ENCODE results near the gene EVL. TPM values are rescaled to one million over a fixed set of nuclear protein-coding genes. Genes with fewer than 3 reads are reported as not detected.
A peak's percentile ranks its signal among the peaks of the same experiment; 100 is the strongest.
"Not testable (repeated sequence)": the region's sequence is repeated elsewhere in the genome, so short reads cannot be mapped to it uniquely, and the experiment has no call there.

The EVL gene
- total RNA-seq, 2 donors from 2014 or later = 109 to 232 TPM

- Mint-ChIP-seq H3K4me1 (ENCODE audit: low read depth in 2 of 2) (peaks cover 76 to 87% of the 10 kb centered on the region in 2 donors), H3K27ac (peak overlapping the region; percentile 93 to 99), H3K4me3 (peak overlapping the region; percentile 97)
- not testable (repeated sequence) for DNase-seq (ENCODE audit: low spot score); H3K36me3 Mint-ChIP-seq; ATAC-seq; H3K27me3 Mint-ChIP-seq; H3K9me3 Mint-ChIP-seq
These were observed 708 bp upstream of the EVL start for GRCh38 chr14:100064335-100065092.

DNA sequence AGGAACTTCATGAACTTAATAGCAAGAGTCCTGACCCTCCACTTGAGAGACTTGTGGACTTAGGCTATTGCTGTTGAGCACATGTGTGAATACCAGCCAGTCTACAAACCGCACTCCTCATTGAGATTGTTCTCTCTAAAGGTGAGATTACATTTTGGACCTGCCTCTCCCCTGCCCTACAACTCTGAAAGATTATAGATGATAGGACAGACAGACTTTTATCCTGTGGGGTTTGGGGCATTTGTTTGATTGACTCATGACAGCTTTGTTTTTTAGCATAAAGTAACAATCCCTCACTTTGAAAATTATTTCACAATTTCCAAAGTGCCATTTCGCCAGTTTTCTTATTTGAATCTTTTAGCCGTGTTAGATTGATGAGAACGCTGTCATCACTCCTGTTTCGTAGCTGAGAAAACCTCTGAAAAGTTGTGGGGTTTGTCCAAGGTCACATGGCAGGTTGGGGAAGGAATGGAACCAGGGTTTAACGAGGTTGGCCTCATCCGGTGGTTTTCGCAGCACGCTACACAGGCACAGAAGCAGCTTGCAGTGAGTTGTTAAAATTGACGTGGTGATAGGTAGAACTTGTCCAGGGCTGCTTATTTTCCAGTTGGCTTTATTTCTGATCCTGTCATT lies 836 bp downstream of the EVL start:
- H3K27me3 Mint-ChIP-seq = no peaks in the 10 kb centered on the region
- ATAC-seq (peak; percentile 69 to 83), DNase-seq (ENCODE audit: low spot score) (peak; percentile 92)
- peaks cover 79 to 88% of the 10 kb centered on the region in 2 donors for H3K4me1 Mint-ChIP-seq (ENCODE audit: low read depth in 2 of 2)
- no peaks in the 10 kb centered on the region for H3K36me3 Mint-ChIP-seq
- H3K4me3 Mint-ChIP-seq = peak overlapping the region; percentile 97
- H3K27ac Mint-ChIP-seq = peak overlapping the region; percentile 93 to 99
- H3K9me3 Mint-ChIP-seq = no peaks in the 10 kb centered on the region

DNA sequence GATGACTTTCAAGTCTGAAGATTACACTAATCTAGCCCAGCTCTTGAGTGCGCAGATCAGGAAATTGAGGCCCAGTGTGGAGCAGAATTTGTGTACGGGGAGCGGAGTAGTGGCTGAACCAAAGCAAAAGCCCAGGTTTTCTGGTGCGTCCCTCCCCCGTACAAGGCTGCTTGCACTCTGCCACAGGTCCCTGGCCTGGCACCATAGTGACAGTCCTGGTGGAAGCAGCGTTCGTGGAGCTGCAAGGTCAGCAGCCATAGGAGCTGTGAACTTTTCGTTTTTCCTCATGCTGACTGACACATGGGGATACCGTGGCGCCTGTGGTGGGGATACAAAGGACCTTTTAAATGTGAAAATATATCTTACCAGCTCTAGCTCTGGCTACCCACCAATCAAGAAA lies 1.7 kb downstream of the EVL start:
- Mint-ChIP-seq H3K9me3 (no peaks in the 10 kb centered on the region), H3K27me3 (no peaks in the 10 kb centered on the region), H3K4me1 (ENCODE audit: low read depth in 2 of 2) (peaks cover 79 to 91% of the 10 kb centered on the region in 2 donors), H3K36me3 (no peaks in the 10 kb centered on the region), H3K4me3 (peak overlapping the region; percentile 97), H3K27ac (peak overlapping the region; percentile 93 to 99)
- no peak for DNase-seq (ENCODE audit: low spot score)
- ATAC-seq = no peak

- Mint-ChIP-seq H3K4me1 (ENCODE audit: low read depth in 2 of 2) (peaks cover 75 to 88% of the 10 kb centered on the region in 2 donors), H3K36me3 (no peaks in the 10 kb centered on the region), H3K27me3 (no peaks in the 10 kb centered on the region), H3K4me3 (peak overlapping the region; percentile 97), H3K9me3 (no peaks in the 10 kb centered on the region), H3K27ac (peak overlapping the region; percentile 93 to 99)
- ATAC-seq (no peak), DNase-seq (ENCODE audit: low spot score) (no peak)
These were observed 2.3 kb downstream of the EVL start for GRCh38 chr14:100067481-100067880.

DNA sequence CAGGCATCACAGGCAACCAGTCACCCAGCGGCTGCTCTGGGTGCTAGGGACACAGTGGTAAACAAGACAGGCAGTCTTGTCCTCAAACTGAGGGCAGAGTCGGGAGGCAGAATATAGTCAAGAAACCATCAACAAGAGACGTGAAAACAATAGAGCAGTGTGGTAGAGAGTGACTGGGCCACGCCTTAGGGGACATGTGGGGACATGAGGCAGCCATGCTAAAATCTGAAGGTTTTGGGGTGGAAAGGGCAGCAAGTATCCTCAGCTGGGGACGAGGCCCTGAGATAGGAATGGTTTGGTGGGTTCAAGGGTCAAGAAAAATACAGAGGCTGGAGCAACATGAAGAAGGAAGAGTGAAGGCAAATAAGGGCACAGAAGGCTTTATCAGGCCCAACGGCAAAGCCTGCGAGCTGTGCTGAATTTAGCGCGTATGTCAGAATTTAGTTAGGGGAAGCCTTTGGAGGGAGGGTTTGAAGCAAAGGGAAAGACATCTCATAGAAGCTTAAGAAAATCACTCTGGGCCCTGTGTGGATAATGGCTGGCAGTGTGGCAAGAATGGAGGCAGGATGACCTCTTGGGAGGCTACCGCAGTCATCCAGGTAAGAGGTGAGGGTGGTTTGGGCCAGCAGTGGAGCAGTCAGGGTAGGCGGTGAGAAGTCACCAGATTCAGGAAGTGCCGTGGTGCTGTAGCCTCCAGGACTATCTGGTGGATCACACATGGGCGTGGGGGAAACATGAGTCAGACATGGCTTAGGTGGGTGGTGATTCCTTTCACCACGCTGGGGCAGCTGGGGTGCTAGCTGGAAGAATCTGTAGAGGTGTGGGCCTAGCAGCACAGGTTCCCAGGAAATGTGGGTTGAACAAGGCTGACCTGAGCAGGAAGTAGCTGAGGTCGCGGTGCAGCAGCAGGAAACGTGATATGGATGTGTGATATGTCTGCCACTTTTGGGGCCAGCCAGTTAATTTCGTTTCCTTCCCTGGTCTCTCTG lies 3.0 kb downstream of the EVL start:
- ATAC-seq (peak; percentile 77), DNase-seq (ENCODE audit: low spot score) (peak; percentile 90)
- Mint-ChIP-seq H3K27ac (peak overlapping the region; percentile 93 to 99), H3K9me3 (no peaks in the 10 kb centered on the region), H3K4me1 (ENCODE audit: low read depth in 2 of 2) (peaks cover 76 to 88% of the 10 kb centered on the region in 2 donors), H3K4me3 (peak overlapping the region; percentile 97), H3K27me3 (no peaks in the 10 kb centered on the region), H3K36me3 (peaks cover 3% of the 10 kb centered on the region)

DNA sequence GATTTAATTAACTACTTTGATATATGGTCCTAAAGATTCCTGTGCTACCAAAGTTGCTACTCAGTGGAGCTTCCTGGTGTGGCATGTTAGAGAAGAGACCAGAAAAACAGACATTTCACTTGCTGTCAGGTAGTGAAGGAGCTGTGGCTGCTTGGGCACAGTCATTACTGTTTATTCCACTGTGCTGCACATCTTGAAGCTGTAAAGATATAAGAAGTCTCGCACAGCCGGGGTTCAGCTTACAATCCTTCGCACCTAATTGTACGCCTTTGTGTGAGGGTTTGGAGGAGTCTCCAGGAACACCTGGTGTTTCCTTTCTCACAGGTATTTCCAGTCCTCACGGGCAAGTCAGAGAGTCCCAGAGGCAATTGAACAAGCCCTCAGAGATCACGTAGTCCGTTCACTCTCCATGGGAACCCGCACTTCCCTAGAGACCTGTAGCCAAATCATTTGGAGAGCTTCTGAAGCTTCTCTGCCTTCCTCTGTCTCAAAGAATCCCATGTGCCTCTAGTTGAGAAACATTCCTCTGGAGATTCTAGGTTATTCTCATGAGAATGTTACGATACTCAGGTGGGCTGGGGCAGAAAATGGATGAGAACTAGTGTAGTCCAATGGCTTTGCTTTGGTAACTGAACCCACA lies 4.1 kb downstream of the EVL start:
- Mint-ChIP-seq H3K27me3 (no peaks in the 10 kb centered on the region), H3K4me1 (ENCODE audit: low read depth in 2 of 2) (peaks cover 76 to 87% of the 10 kb centered on the region in 2 donors), H3K36me3 (peaks cover 5% of the 10 kb centered on the region), H3K27ac (peak overlapping the region; percentile 93 to 99), H3K9me3 (no peaks in the 10 kb centered on the region), H3K4me3 (peak overlapping the region; percentile 97)
- DNase-seq (ENCODE audit: low spot score) (no peak), ATAC-seq (no peak)

GRCh38 chr14:100070310-100070709 lies 5.1 kb downstream of the EVL start:
- ATAC-seq = no peak
- peak overlapping the region; percentile 97 for H3K4me3 Mint-ChIP-seq
- peak overlapping the region; percentile 93 to 99 for H3K27ac Mint-ChIP-seq
- DNase-seq (ENCODE audit: low spot score) = no peak
- peaks cover 81 to 91% of the 10 kb centered on the region in 2 donors for H3K4me1 Mint-ChIP-seq (ENCODE audit: low read depth in 2 of 2)
- H3K27me3 Mint-ChIP-seq = no peaks in the 10 kb centered on the region
- H3K9me3 Mint-ChIP-seq = no peaks in the 10 kb centered on the region
- peaks cover 5% of the 10 kb centered on the region for H3K36me3 Mint-ChIP-seq

DNA sequence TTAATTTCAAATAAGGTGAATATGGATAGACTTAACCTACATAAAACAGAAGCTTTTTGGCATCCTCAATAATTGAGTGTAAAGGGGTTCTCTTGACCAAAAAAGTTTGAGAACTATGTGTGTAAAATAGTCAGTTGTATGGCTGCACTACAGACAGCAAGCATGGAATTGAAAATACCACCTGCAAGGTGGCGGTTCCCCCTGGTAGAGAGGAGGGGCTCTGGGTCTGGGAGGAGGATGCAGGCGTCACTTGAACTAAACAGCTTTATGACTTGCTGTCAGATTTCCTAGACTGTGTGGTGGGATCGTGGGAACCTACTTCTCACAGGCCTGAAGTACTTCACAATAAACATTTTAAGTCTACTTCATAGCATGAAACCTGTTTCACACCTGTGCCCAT lies 6.3 kb downstream of the EVL start:
- Mint-ChIP-seq H3K36me3 (peaks cover 5% of the 10 kb centered on the region), H3K4me3 (peak overlapping the region; percentile 97), H3K4me1 (ENCODE audit: low read depth in 2 of 2) (peaks cover 82 to 92% of the 10 kb centered on the region in 2 donors), H3K9me3 (no peaks in the 10 kb centered on the region), H3K27ac (peak overlapping the region; percentile 93 to 99), H3K27me3 (no peaks in the 10 kb centered on the region)
- DNase-seq (ENCODE audit: low spot score) (no peak), ATAC-seq (no peak)

DNA sequence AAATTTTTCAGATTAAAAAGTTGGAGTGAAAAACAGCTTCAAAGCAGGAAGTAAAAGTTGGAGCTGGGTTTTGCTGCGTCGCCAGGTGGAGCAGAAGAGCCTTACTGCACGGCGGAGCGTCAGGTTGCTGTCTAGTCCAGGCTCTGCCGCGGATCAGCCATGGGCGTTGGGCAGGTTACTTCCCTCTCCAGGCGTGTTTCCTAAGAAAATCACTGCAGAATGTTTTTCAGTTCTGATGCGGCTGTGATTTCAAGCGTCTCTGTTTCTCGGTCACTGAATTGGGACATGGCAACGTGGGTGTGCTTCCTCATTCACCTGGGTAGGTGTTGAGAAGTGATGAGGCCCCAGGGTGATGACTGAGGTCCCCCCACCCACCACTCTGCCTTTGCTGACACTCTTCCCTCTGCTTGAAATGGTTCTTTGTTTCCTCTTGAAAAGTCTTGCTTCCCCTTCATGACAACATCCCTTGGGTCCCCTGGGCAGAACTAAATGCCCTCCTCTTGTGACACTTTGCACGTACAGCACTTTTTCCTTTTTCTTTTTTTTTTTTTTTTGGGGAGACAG lies 7.6 kb downstream of the EVL start:
- no peaks in the 10 kb centered on the region for H3K9me3 Mint-ChIP-seq
- no peaks in the 10 kb centered on the region for H3K27me3 Mint-ChIP-seq
- DNase-seq (ENCODE audit: low spot score) = no peak
- peak overlapping the region; percentile 93 to 99 for H3K27ac Mint-ChIP-seq
- peaks cover 5% of the 10 kb centered on the region for H3K36me3 Mint-ChIP-seq
- H3K4me3 Mint-ChIP-seq = peak overlapping the region; percentile 92
- H3K4me1 Mint-ChIP-seq (ENCODE audit: low read depth in 2 of 2) = peaks cover 82 to 92% of the 10 kb centered on the region in 2 donors
- ATAC-seq = no peak

DNA sequence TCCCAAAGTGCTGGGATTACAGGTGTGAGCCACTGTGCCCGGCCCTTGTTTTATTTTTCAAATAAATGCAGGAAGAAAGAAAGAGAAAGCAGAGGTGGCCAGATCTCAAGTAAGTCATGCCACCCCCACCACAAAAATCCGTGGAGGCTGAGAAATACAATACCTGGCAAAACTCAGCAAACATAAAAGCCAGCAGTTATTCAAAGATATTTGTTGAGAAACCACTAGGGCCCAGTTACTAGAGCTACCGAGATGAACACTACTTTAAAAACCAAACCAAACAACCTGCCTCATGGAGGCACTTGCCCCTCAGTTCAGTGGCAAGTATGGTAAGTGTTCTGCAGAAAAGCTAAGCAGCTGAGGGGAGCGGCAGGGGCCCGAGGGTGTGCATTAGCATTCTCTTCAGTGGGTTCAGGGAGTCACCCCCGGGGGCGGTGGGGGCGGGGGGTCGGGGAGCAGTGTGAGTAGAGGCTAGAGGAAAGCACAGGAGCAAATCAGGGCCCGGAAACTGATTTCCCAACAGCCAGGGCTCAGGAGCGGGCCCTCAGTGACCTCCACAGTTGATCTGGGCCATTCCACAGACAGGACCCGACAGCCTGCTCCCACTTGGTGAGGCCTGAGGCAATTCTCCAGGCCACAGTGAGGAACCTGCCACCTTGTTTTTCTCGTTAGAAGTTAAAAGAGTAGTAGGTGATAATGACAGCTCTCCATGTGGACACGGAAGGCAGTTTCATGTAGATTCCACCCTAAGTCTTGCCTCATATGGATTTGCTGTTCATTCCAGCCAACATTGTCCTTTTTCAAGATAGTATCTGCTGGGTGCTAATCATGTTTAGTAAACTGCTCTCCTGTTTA lies 8.6 kb downstream of the EVL start:
- Mint-ChIP-seq H3K4me1 (ENCODE audit: low read depth in 2 of 2) (peaks cover 82 to 92% of the 10 kb centered on the region in 2 donors), H3K27ac (peak overlapping the region; percentile 93 to 99), H3K27me3 (no peaks in the 10 kb centered on the region), H3K36me3 (peaks cover 5% of the 10 kb centered on the region), H3K4me3 (peak overlapping the region; percentile 92), H3K9me3 (no peaks in the 10 kb centered on the region)
- DNase-seq (ENCODE audit: low spot score) (no peak), ATAC-seq (no peak)

DNA sequence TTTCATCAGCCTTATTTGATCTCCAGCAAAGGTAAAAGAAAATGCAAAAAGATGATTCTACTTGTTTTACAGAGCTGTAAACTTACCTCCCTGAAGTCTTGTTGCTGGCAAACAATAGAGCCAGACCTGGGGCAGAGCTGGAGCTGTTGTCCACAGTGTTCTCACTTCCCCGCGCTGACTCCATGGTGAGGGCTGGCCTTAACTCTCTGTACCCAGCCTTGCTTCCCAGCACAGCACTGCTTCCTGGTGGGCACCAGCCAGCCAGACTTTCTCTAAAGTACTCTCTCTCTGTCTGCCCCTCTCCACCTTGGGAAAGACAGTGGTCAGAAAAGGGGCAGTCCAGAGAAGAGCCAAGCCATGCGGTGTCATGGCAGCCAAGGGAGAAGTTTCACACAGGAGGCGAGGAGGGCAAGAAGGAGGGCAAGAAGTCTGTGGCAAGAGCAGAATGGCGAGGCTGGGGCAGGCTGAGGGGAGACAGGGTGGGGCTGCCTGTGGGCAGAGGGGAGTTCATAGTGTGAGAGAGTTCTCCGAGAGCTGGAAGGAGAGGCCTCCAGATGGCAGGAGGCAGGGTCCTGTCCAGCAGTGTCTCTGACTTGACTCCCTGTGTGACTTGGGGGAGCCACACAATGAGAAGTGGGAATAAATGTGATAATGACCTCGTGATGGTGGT lies 9.3 kb downstream of the EVL start:
- ATAC-seq (no peak), DNase-seq (ENCODE audit: low spot score) (no peak)
- Mint-ChIP-seq H3K36me3 (peaks cover 5% of the 10 kb centered on the region), H3K4me1 (ENCODE audit: low read depth in 2 of 2) (peaks cover 82 to 92% of the 10 kb centered on the region in 2 donors), H3K27ac (peak overlapping the region; percentile 93 to 99), H3K4me3 (peak overlapping the region; percentile 92), H3K9me3 (no peaks in the 10 kb centered on the region), H3K27me3 (no peaks in the 10 kb centered on the region)

DNA sequence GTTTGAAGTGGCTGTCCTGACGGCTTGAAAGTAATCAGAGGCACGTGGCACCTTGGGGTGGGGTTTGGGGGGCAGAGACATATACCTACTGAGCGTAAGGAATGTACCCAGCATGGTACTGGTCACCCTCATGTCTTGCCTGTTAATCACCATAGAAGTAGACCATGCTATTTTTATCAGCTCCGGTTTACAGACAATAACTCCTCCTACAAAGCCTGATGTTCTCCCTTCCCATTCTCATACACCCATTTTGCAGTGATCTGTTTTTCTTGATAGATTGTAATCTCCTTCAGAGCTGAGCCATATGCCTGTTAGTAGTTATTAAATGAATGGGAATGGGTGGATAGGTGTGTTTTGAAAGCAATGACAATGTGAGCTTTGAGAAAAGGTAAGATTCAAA lies 10.5 kb downstream of the EVL start:
- H3K27me3 Mint-ChIP-seq = no peaks in the 10 kb centered on the region
- DNase-seq (ENCODE audit: low spot score) = no peak

More for the DNA sequence above, 10.5 kb downstream of the EVL start:
- ATAC-seq = no peak
- Mint-ChIP-seq H3K9me3 (no peaks in the 10 kb centered on the region), H3K4me1 (ENCODE audit: low read depth in 2 of 2) (peaks cover 83 to 94% of the 10 kb centered on the region in 2 donors), H3K36me3 (peaks cover 5% of the 10 kb centered on the region), H3K4me3 (peak overlapping the region; percentile 92), H3K27ac (peak overlapping the region; percentile 93 to 99)
